LNCaP clone FGC (cell line): ENCODE measurements around the gene GNB1.
"Not testable (repeated sequence)": the region's sequence is repeated elsewhere in the genome, so short reads cannot be mapped to it uniquely, and the experiment has no call there.

Source experiments
- DNase-seq: peaks from one replicate; pipeline ENCODE4 v3.0.0-alpha.2; 2011; ENCODE audit warnings: low read depth
- H3K4me3 ChIP-seq: 2 replicates; pipeline ENCODE4 v1.5.1; 2011; ENCODE audit warnings: mild to moderate bottlenecking, low read depth, low read length, control low read depth
- TF ChIP-seq, protein P1 (sequence below): IDR thresholded peaks from 2 replicates; pipeline ENCODE4 v1.5.1; 2012; ENCODE audit warnings: mild to moderate bottlenecking; ENCODE audit not compliant: control insufficient read depth, insufficient read depth; ENCODE audit errors: extremely low read depth

The GNB1 gene

GRCh38 chr1:1752190-1752589, 138.7 kb downstream of the GNB1 start:
- no peak for DNase-seq
- TF ChIP-seq, protein P1, sequence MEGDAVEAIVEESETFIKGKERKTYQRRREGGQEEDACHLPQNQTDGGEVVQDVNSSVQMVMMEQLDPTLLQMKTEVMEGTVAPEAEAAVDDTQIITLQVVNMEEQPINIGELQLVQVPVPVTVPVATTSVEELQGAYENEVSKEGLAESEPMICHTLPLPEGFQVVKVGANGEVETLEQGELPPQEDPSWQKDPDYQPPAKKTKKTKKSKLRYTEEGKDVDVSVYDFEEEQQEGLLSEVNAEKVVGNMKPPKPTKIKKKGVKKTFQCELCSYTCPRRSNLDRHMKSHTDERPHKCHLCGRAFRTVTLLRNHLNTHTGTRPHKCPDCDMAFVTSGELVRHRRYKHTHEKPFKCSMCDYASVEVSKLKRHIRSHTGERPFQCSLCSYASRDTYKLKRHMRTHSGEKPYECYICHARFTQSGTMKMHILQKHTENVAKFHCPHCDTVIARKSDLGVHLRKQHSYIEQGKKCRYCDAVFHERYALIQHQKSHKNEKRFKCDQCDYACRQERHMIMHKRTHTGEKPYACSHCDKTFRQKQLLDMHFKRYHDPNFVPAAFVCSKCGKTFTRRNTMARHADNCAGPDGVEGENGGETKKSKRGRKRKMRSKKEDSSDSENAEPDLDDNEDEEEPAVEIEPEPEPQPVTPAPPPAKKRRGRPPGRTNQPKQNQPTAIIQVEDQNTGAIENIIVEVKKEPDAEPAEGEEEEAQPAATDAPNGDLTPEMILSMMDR = no peak
- H3K4me3 ChIP-seq = no peak overlapping the region

GRCh38 chr1:1749941-1750340, 140.9 kb downstream of the GNB1 start:
- not testable (repeated sequence) for DNase-seq, H3K4me3 ChIP-seq

- no peak overlapping the region for H3K4me3 ChIP-seq
- TF ChIP-seq, protein P1 = no peak
- no peak for DNase-seq
These were observed 142.1 kb downstream of the GNB1 start for GRCh38 chr1:1748686-1749321.

DNA sequence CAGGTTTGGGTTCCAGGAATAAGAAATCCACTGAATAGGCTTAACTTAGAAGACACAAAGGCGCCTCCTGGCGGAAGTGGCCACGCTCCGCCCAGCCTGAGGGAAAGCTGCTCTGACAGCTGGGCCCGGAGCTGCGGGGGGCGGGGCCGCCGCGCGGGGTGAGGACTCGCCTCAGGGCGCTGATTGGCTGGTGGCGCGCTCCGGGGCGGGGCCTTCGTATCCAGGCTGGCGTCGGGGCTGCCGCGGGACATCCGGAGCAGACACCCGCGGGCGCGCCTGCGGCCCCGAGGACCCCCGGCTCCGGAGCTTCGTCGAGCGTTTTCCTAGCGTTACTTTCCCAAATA, 144.3 kb downstream of the GNB1 start:
- not testable (repeated sequence) for H3K4me3 ChIP-seq, DNase-seq

DNA sequence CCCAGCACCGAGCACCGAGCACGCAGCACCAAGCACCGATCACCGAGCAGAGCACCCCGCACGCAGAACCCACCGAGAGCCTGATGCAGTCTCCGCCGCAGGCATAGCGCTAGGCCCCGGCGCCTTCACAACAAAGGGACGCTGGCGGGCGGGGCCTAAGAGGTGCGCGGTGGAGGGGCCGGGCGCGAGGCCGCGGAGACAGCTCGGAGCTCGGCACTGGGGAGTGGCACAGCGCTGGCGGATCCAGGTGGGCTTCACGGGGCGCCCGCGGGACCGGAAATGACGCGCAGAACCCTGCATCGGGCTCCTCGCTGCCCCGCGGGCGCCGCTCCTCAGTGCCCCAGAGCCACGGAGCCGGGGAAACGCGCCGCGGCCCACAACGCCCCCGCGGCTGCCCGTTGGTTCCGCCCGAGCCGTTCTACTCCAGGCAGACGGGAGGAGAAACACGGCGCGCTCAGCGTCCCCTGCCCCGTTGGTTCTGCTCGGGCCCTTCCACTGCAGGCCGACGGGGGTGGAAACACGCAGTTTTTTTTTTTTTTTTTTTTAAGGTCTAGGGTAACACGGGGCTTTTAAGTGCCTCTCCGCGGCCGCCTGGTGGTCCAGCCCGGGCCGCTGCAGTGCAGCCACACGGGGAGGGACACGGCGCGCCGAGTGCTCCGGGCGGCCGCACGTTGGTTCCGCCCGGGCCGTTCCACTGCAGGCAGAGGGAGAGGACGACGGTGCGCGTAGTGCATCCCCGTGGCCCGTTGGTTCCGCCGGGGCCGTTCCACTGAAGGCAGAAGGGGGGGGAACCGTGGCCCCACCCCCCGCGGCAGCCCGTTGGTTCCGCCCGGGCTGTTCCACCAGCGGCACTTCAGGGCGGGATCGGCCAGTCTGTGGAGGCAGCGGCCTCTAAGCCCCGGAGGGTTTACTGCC, 145.0 kb downstream of the GNB1 start:
- peak overlapping the region; percentile 40 for H3K4me3 ChIP-seq
- DNase-seq = not testable (repeated sequence)

DNA sequence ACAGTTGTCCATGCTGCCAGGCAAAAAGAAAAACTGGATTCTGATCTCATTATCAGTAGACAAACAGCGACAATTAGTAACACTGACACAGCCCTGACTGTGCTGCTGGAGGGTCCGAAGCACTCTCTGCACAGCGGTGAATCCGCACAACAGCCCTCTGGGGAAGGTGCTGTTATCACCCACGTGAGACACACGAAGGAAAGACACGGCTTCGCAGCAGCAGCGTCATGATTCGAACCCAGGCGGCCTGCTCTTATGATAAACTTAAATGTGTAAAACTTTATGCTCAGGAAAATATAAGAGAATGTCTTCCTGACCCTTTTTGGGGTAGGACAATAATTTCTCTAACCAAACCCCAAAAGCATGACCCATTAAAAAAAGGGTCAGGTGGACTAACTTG, 148.4 kb downstream of the GNB1 start:
- not testable (repeated sequence) for DNase-seq

DNA sequence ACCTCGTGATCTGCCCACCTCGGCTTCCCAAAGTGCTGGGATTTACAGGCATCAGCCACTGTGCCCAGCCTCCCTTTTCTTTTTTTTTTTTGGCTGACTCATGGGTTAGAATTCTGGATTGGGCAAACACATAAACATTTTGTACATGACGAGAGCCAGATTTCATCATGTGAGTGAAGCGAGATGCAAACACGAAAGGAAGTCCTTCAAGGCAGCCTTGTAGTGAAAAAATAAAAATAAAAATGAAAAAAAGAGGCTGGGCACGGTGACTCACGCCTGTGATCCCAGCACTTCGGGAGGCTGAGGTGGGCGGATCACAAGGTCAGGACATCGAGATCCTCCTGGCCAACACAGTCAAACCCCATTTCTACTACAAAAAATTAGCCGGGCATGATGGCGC, 149.9 kb downstream of the GNB1 start:
- DNase-seq, H3K4me3 ChIP-seq: not testable (repeated sequence)

More for the DNA sequence above, 148.4 kb downstream of the GNB1 start:
- H3K4me3 ChIP-seq = not testable (repeated sequence)

DNA sequence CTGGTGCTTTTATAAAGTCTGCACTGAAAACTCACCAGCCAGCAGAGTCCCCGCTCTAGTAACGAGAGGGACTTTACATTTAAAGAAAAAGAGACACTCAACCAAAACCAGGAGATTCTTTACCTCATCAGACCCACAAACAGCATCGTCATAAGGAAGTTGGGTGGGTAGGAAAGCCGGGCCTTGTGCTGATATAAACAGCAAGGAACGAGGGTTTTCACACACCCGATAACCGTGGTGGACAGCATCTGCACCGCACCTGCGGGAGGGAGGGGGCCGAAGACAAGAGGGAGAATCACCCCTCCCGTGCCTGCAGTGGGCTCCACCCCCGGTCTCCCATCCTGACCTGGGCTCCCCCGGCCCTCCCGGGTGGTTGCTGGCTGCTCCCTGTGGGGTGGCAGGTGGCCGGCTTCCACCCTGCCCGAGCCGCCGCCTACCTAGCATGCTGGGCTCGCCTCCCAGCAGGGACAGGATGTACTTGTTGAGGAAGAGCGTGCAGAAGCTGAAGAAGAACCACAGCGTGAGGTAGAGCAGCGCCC, 152.0 kb downstream of the GNB1 start:
- not testable (repeated sequence) for DNase-seq, H3K4me3 ChIP-seq

DNA sequence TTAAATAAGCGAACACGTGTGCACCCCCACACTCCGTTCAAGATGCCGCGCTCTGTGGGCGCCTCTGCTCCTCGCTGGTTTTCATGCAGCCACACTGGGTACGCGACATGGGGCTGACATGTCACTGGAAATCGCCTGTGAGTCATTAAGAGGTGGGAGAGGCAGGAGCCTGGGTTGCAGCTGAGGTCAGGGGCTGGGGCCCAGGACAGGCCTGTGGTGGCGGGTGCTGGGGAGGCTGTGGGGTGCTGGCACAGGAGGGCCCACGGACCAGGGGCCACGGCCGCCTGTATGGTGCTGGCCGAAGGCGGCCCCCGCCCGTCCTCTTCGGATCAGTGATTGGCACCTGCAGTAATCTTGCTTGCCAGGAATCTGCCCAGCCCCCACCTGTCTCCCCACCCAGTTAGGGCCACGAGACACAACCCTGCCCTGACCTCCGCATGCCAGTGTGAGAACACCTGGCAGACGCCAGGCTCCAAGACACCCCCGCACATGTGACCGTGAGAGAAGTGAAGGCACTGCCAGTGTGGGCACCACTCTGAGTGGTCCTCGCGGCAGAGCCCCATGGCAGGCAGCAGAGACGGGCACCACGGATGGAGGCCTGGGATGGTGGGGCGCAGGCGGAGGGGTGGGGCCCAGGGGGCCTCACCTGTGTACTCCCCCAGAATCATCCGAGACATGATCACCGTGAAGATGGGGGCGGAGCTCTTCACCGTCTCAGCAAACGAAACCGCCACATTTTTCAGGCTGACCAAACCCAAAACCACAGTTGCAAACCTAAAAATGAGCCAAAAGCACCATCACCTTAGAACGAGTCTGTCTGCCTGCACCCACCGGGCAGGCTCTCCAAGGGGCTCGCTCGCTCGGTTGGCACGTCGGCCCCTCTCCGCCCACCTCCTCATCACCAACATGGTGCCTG, 153.0 kb downstream of the GNB1 start:
- not testable (repeated sequence) for DNase-seq, H3K4me3 ChIP-seq
